ENCODE measurements around the gene UBE2H. TPM values are rescaled to one million over a fixed set of nuclear protein-coding genes. Genes with fewer than 3 reads are reported as not detected.

The UBE2H gene
- total and polyA plus RNA-seq, 10 of the 15 experiments (the other 5 are each of a cell fraction or from before 2014, with no cell fraction given) = 15.6 to 75.5 (median 32.8) TPM

- peaks cover 0 to 5% of the 10 kb centered on the region in 2 experiments; a peak in 2 of 4 replicates for H3K36me3 ChIP-seq (ENCODE audit: control insufficient read depth in 2 of 2, insufficient read depth in 2 of 2, low read length in 1 of 2)
- 84% methylated on average over 12 of the region's 12 CpGs for WGBS (ENCODE audit: insufficient coverage, insufficient replicate concordance, low lambda C conversion rate, missing lambda C conversion rate)
- no peaks in the 10 kb centered on the region for H3K9me3 ChIP-seq (replicated peaks; ENCODE audit: control insufficient read depth, insufficient read depth, low read length)
- ChIA-PET POLR2A (interaction anchor here (0.5 to 1.1 kb wide), 2 partner anchors 8 to 382 kb away, joined by 3 read pairs; no protein-coding TSS in a partner anchor), RAD21 (ENCODE audit: unreplicated experiment) (interaction anchor here (1.4 to 2.6 kb wide), 3 partner anchors 12 to 181 kb away, joined by 3 to 36 read pairs (median 5); no protein-coding TSS in a partner anchor), SMC1A (ENCODE audit: uncharacterized antibody, unreplicated experiment) (interaction anchor here (0.7 to 4.9 kb wide), 13 partner anchors 9 to 488 kb away, joined by 3 to 53 read pairs (median 4); no protein-coding TSS in a partner anchor), CTCF (interaction anchor here (0.5 to 5.1 kb wide), 28 partner anchors 9 to 746 kb away, joined by 3 to 107 read pairs (median 4); no protein-coding TSS in a partner anchor)
- intact Hi-C loops (cut with micrococcal nuclease; ENCODE audit: unreplicated experiment) (loop anchor here (5.0 to 10.0 kb wide), 2 partner anchors 354 to 462 kb away; no protein-coding TSS in a partner anchor), in situ Hi-C loops (cut with MboI) (loop anchor here (5.0 to 10.0 kb wide), 2 partner anchors 162 to 464 kb away; no protein-coding TSS in a partner anchor)
- DNase-seq (ENCODE audit: low read depth, low spot score) (no peak), FAIRE-seq (no peak), ATAC-seq (no peak)
- BruUV-seq (replicated peaks) = no TSS peak
- H3K79me2 ChIP-seq (ENCODE audit: control insufficient read depth, insufficient read depth, low read length) = no peaks in the 10 kb centered on the region
- H3K4me1 ChIP-seq (ENCODE audit: control insufficient read depth, insufficient read depth, low read length) = peaks cover 4% of the 10 kb centered on the region
- H4K20me1 ChIP-seq (ENCODE audit: control insufficient read depth, insufficient read depth) = no peaks in the 10 kb centered on the region
- H3K27ac ChIP-seq (ENCODE audit: control insufficient read depth, insufficient read depth) = no peak overlapping the region
- no peak overlapping the region for H2AFZ ChIP-seq (ENCODE audit: control insufficient read depth, low read depth, low read length)
- TF ChIP-seq BHLHE40 (IDR thresholded peaks at IDR 0.05; ENCODE audit: borderline replicate concordance in 1 of 2, low read depth in 2 of 2, low read length in 1 of 2) (0 out of 4 replicates have a peak, but pooled peaks of 1 of the 2 experiments have one; percentile 14), RUNX3 (IDR thresholded peaks at IDR 0.05; ENCODE audit: low read length) (0 out of 2 replicates have a peak, but pooled peaks have one; percentile 6), TBL1XR1 (IDR thresholded peaks at IDR 0.05; ENCODE audit: low read depth, low read length) (no peak)
- no peak overlapping the region for H3K9ac ChIP-seq (ENCODE audit: control insufficient read depth, insufficient read depth, low read length)
- no peak overlapping the region for H3K4me3 ChIP-seq
- no peaks in the 10 kb centered on the region for H3K27me3 ChIP-seq (replicated peaks in 1 of 2; ENCODE audit: control insufficient read depth in 2 of 2, insufficient read depth in 2 of 2, low read length in 1 of 2)
- no peak overlapping the region for H3K4me2 ChIP-seq (ENCODE audit: control insufficient read depth, insufficient read depth)
These were observed 123.6 kb downstream of the UBE2H start for GRCh38 chr7:129828989-129829736.

Data from GM12878 (cell line).